PC-9 (cell line): ENCODE measurements around the gene TMEM185A.
"Not testable (repeated sequence)": the region's sequence is repeated elsewhere in the genome, so short reads cannot be mapped to it uniquely, and the experiment has no call there.

Experiments used
- CTCF ChIP-seq: fragments of 200-600 bp; sonication (generic); conservative IDR thresholded peaks from 2 replicates; pipeline ENCODE4 v1.6.1; 2017; ENCODE audit warnings: mixed run types, antibody characterized with exemption, mild to moderate bottlenecking, moderate library complexity
- EZH2 ChIP-seq: fragments of 200-600 bp; sonication (generic); IDR thresholded peaks from 2 replicates; pipeline ENCODE4 v1.8.0; 2017; ENCODE audit warnings: antibody characterized with exemption, low read depth

DNA sequence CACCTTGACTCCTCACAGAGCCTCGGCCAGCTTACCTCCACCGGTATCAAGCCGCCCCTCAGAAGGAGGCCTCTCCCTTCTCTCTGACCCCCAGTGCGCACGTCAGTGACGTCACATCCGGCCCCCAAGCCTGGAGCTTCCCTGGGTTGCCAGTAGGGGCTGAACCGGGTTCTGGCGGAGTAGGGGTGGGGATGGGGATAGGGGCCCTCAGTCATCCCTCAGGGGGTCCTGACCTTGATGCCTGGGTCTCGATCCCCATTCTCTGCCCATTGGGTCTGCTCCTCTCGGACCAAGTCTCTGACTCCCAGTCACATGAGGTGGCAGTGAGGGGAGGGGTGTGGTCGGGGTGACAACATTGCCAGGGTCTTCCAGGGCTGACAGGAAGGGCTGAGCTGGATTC lies 44.2 kb downstream of the TMEM185A start, which contains the start of gene MAGEA9B:
- not testable (repeated sequence) for TF ChIP-seq CTCF, EZH2
